HG03439 (cell line): Measurements from ENCODE around the gene SYP.
"Not testable (repeated sequence)": the region's sequence is repeated elsewhere in the genome, so short reads cannot be mapped to it uniquely, and the experiment has no call there.

Source experiments
- ATAC-seq: cut with Tn5 transposase; IDR thresholded peaks from one replicate; pipeline ENCODE4 v1.9.1; 2021; ENCODE audit warnings: mild to moderate bottlenecking, moderate library complexity; ENCODE audit not compliant: unreplicated experiment

Gene SYP

DNA sequence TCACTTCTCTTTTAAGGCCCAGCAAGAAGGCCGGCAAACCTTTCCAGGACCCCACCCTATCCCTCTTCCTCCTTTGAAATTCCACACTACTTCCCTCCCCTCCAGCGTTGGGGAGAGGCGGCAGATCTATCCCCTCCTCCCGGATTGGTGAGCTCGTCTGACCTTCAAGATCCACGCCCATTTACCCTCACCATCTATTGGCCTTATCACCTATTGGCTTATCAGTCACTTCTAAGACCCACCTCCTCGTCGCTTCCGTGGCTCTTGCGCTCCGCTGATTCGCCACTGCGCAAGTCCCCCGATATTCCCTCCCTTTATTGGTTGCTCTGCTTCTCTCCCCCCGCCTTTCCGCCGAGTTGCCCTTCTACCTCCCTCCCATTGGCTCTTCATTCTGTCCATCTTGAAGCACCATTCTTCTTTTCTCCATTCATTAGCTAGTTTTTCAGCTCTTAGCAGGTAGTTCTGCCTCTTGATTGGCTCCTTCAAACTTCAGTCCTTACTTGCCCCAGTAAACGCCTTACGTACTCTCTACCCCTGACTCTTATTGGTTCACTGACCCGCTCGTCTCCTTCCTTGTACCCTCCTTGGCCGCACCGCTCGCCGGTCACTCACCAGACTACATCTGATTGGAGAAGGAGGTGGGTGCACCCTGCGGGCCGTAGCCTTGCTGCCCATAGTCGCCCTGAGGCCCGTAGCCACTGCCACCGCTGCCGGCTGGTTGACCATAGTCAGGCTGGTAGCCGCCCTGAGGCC, 9.0 kb downstream of the SYP start:
- peak; percentile 93 for ATAC-seq

DNA sequence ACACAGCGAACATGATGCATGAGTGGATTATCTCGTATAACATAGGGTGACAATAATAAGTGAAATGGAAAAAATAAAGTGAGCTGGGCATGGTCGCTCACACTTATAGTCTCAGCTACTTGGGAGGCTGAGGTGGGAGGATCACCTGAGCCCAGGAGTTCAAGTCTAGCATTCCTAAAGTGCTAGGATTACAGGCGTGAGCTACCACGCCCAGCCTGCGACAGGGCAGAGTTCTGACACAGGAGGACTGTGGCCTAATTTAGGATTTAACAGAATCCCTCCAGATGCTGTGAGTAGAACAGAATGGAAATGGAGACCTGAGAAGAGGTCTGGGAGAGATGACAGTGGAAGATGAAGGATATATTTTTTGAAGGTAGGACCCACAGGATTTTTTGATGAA, 10.4 kb downstream of the SYP start:
- no peak for ATAC-seq

DNA sequence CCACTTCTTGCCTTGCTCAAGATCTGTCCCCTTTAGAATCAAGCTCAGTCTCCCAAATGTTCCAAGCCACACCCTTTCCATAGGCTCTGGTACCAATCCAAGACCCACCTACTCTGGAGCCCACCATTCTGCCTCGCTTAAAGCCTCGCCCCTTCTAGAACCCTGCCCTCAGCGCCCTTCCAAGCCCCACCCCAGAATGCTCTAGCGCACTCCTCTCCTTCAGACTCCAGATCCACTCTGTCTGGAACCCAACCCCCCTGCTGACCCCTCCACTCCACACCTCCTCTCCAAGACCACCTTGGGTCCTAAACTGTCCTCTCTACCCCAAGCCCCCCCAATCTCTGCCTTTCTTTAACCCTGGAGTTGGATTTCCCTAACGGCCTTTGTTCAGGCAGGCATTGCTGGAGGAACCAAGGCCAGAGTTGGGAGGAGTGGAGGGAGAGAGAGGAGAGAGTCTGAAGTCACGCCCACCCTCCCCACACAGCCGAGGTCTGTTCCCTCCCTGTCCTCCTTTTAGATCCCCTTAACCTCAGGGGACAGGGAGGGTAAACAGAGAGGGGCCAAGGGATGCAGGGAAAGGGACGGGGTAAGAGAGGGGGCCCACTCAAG, 11.4 kb downstream of the SYP start:
- no peak for ATAC-seq

DNA sequence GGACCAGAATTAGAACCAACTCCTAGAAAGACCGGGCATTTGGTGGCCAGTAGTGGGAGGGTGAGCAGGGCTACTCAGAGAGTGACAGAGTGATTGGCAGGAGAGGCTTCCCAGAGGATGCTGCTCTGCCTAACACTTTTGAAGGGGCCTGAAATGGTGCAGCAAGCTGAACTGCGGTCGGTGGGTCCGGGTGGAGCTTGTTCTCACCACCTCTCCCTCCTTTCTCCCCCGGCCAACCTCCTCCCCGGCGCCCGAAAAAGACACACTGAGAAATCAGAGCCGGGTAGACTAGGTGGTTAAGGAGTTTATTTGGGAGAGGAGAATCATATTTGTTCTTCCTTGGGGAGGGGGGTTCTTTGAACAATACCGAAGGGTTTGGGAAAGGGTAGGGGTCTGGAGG, 12.5 kb downstream of the SYP start:
- ATAC-seq, result no peak

DNA sequence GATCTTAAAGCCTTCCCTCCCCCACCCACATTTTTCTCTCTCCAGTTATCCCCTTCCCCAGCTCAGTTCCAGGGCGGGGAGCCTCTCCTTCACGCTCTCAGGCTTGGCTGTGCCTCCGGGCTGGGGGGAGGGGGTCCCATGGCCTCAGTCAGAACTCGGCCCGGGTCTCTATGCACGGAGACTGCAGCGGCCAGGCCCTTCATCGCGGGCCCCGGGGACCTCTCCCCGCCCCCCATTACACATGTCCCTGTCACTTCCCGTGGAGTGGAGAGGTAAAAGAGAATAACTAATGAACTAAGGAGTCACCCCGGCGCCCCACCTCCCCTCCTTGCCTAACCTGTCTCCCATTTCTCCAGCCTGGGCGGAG, 13.0 kb downstream of the SYP start:
- no peak for ATAC-seq

DNA sequence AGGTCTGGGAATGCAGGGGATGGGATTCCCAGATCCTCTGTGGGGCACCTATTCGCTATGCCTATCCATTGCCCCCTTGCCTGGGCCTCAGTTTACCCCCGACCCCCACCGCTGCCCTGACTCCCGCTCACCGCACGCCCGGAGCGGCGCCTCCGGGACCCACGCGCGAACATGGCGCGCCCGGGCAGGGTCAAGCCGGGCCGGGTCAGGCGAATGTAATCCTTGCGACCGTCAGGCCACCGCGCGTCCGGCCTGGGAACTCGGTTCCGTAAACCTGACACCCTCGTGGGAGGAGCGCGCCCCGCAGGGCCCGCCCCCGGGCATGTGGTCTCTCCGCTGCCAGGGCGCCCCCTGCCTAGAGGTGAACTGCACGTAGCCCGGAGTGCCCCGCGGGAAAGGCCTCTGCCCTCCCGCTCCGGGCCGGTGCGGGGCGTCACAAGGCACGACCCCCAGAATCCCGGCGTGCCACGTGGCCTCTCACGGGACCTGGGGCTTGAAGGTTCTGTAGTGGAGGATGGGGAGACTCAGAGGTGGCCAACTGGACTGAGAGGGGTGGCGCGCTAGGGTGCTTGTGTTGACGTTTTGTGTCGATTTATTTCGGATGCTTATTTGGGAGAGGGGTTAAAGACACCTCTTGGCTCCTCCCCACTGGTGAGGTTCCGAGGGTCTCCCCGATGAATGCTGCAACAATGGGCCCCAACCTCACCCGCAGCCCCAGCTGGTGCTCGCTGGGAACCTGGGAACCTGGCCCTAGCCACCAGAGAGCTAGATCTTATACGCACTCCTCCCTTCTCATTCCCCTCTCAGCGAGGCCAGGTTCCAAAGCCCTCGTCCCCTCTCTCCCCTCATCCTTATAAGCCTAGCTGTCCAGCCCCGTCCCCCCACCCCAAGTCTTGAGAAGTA, 13.6 kb downstream of the SYP start, which contains the start of gene PRICKLE3:
TSS of gene PRICKLE3 (minus strand) at position 249 of the 903 bp plus-strand sequence. CDS start at position 173, 76 bp downstream.
- ATAC-seq, result no peak

DNA sequence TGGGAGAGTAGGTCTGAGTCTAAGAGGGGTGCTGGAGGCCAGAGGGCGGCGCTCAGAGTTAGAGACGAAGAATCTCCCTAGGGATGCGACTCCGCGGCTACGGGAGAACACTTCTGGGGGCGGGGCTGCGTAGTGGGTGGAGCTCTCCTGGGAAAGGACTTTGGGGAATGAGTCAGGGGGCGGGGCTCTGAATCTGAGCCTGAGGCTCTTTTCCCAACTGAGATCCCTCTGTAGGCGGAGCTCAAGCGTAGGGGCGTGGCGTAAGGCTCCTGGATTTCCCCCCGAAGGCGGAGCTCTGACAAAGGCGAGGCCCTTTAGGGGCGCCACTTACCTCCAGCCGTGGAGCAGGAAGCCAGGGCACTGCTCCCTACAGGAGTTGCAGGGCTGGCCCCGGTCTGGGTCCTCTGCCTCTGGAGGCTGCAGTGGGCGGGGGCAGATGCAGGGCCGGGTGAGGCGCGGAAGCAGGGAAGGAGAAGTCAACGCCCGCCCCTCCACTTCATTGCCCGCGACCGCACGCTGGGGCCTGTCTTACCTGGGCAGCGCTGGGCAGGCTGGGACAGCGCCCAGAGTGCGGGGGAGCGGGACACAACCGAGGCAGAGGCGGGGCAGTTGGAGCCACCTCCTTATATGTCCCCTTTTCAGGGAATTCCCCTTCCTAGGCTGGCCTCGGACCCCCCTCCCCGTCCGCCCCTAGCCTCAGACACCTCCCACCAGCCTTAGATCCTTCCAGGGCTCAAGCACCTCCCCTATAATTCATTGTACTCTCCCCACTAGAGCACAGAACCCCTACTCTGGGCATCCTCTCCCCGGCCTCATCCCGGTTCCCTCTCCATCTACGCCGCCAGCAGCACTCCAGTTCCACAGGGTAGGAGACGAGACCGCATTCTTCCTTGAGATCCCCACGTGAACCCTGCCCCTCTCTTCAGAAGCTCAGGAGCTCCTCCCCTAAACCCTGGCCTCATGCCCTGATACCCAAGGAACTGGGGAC, 15.4 kb downstream of the SYP start:
- no peak for ATAC-seq

DNA sequence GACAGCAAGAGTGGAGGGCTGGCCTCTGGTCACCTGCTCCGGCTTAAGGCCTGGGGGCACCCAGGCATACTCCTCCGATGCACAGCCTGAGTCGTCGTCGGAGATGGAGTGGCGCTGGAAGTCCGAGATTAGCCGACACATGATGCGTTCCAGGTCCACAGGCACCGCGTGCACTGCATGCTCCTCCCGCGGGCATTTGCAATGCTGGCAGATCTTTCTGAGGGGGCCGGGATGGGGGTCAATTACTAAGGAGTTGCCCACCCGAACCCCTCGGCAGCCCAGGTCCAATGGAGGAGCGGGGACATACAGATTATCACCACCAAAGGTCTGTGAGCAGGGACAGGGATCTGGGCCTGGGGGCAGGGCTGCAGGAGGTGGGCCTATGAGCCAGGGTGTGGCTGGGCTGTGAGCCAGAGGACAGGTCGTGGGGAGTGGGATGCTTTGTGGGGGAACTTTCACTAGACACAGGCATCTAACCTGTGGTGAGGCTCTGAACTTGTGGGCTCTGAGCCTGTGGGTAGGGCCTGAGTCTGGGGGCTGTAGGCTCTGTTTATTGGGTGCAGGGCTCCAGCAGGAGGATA, 16.2 kb downstream of the SYP start:
- no peak for ATAC-seq

DNA sequence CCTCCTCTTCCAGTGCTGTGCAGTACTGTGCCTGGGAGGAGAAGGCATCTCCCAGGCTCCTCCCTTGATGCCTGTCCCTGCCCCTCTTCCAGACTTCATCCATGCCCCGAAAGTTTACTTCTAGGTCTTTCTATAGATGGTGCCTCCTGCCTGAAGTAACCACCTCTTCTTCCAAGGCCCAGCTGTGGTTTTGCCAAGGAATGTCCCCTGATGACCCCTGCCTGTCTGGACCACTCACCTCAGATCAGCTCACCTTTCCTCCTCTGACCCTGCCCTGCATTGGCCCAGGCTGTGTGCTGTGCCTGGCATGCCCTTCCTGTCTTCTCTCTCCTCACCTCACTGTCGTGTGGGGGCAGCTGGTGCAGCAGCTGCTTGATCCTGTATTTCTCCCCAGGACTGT, 20.6 kb downstream of the SYP start:
- ATAC-seq, result no peak

DNA sequence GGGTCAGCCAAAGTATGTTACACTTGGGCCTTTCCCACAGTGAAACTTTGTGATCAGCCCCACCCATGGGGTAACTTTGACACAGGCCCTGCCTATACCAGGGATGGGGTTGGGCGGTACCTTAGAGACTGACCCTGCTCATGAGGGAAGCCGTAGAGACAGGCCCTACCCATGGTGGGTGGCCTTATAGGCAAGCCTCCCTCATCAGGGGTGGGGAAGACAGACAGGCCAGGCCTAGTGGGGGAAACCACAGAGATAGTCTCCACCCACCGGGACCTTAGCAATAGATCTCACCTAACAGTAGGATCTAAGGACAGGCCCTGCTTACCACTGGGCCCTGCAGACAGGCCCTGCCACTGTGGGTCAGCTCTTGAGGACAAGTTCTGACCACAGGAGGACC, 21.5 kb downstream of the SYP start:
- ATAC-seq, result no peak

DNA sequence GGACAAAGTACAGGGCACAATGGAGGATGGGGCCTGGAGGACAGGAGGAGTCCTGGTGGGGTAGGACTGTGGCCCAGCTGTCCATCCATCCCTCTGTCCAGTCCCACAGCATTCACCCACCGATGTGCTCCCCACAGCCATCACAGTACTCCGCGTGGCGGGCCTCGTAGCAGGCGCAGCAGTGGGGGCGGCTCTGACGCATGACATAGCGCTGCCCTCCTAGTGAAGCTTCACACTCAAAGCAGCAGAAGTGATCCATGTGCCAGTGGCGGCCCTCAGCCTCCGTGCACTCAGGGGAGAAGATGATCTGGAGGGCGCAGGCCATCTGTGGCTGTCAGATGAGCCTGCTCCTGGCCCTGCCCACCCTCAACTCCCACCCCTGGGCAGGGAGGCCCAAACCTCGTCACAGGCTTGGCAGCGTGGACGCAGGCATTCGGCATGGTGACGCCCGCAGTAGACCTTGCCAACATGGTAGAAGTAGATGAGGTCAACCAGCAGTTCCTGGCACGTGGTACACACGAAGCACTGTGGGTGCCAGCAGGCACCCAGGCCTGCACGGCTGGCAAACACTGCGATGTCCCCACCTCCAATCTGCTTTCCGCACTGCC, 22.0 kb downstream of the SYP start:
- no peak for ATAC-seq

DNA sequence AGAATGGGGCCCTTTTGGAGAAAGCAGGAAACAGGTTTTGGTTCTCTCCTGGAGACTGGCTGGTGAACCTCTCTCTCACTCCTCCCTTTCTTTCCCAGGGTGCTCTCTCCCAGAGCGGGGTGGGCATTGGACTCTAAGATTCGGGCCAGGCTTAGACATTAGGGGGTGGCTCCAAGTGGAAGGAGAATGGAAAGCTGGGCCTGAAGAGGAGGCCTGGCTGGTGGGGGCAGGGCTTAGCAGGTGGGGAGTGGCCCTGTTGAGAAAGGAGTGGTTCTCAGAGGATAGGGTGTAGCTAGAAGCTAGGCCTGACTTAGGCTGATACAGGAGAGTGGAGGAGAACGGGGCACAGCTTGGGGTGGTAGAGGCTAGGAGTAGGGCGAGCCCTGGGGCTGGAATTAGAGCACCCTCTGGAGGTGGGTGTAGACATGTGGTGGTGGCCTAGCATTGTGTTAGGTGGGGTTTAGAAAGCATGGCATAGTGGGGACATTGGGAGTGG, 22.6 kb downstream of the SYP start:
- no peak for ATAC-seq

DNA sequence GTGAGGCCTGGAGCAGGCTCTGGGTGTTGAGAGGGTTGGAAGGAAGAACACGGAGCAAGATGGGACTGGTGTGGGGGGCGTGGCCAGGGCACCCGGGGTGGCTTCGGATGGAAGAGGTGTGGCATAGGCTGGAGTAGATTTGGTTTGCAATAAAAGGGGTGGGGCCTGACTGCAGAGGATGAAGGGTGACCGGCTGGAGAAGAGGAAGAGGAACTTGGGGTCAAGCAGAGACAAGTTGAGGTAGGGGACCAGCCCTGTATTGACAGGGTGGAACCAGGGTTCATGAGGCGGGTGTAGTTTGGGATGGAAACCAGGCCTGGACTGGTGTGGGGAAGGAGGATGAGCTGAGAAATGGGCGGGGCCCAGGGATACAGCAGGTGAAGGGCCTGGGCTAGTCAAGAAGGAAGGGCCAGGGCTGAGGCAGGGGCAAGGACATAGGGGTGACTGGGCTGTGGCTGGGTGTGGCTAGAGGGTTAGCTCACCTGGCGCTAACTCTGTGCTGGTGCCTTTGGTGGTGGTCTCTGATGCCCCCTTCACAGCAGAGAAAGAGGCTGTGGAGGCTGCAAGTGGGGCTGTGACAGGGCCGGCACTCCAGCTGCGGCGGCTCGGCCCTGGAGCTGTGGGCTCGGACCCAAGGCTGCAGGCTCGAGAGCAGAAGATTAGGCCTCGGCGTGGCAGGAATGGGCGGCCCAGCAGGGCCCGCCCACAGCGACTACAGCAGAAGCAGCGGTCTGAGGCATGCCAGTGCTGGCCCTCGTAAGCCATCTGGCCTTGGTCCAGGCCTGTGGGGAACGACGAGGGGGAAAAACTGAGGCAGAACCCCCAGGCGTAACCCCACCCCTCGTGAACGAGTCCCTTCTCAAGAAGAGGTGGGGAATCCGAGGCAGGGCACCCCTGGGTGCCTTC, 23.3 kb downstream of the SYP start:
- ATAC-seq, result no peak

DNA sequence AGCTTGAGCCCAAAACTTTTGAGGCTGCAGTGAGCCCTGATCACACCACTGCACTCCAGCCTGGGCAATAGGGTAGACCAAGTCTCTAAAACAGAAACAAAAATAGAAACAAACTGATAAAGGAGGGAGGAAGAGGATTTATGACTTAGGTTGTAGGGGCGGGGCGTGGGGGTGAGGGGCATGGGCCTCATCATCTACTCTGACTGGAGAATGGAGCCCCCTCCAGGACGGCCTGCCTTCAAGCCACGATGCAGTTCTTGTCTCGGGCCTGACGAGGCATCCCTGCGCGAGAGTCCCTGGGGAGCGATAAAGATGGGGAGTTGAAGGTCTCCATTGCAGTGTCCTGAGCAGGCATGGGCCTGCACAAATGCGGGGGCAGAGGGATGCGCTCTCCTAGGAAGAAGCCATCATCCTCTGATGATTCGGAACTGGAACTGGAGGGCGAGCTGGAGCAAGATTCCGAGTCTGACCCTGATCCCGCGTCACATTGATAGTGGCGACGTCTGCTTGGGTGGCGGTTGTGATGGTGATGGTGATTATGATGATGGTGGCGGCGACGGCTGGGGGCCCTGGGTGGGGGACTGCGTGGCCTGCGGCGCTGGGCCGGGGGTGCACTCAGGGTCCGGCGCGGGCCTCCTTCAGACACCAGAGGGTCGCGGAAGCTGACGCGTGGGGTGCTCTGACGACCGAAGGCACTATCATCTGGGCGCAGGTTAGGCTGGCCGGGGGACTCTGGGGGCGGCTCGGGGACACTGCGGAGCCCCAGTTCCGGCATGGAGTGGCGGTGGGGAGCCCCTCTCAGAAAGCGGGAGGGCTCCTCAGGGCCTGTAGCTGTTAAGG, 24.3 kb downstream of the SYP start:
- ATAC-seq, result no peak

DNA sequence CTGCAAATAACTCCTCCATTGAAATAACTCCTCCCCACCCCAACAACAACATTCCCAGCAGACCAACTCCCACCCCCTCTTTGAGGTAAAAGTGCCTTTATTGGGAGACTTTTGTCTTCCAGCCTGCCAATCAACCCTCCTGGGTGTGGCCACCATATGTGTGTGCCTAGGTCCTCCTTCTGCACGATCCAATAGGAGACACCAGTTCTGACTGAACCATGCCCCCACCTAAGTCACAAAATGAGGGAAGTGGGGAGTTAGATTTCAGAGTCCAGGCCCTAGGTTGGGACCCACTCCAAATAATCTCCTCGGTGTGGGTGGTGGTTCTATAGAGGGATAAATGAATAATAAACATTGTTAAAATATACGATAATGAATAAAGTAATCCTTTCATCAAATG, 25.3 kb downstream of the SYP start:
- ATAC-seq, result no peak

DNA sequence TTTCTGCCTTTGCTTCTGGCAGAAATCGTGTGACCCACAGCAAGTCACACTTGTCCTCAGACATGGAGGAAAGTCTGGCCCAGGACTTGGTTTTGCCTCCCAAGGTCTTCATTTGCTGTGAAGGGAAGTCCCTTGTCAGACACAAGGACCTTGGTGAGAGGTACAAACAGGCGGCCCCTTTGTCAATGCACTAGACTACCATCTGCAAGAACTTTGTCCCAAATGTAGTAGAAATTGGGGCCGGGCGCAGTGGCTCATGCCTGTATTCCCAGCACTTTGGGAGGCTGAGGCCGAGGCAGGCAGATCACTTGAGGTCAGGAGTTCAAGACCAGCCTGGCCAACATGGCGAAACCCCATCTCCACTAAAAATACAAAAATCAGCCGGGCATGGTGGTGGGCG, 26.4 kb downstream of the SYP start:
- ATAC-seq, result not testable (repeated sequence)

DNA sequence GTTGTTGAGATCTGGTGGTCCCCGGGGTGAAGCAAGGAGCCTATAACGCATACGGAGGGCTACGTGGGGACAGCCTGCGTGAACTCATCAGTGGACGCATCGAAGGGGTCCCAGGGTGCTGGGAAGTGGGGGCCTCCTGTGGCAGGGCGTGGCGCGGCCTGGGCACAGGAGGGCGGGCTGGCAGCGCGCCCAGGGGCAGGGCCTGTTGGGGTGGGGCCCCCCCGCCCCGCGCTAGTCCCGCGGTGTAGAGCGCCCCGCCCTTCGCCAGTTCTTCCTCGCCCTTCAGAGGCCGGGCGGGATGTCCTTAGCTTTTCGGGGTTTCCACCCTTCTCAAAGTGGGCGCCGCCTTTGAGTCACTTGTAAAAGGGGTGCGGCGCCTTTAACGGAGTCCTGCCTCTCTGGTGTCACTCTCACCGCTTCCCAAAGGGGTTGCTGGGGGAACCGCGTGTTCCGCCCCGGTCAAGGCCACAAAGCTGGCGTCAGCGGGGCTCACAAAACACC, 27.7 kb downstream of the SYP start:
- peak; percentile 74 for ATAC-seq
